GM12878 (cell line): ENCODE data around the gene GPC3. TPM values are rescaled to one million over a fixed set of nuclear protein-coding genes. Genes with fewer than 3 reads are reported as not detected.

Experiments
- ATAC-seq: fragments of 200-7000 bp; cut with Tn5 transposase; 3 replicates; pipeline ENCODE4 v1.9.1; 2020; ENCODE audit warnings: mild to moderate bottlenecking, moderate library complexity
- BruUV-seq: library from RNA; stranded (reverse); fragments of 400-500 nt; replicated peaks from 2 replicates; lab custom pipeline; 2021; lab: Mats Ljungman, UMichigan
- CTCF ChIA-PET: fragments of 300-600 bp; sonication (Branson Sonifier 250); formaldehyde crosslinking; extraction: SDS; loops from one replicate; lab custom pipeline; 2021; ENCODE audit warnings: inconsistent platforms; lab: Yijun Ruan, JAX
- POLR2A ChIA-PET: fragments of 350-600 bp; formaldehyde crosslinking; extraction: SDS; loops from one replicate; lab custom pipeline; 2021; ENCODE audit warnings: inconsistent platforms; lab: Charles Lee
- RAD21 ChIA-PET: fragments of 300-600 bp; sonication (Branson Sonifier 250); formaldehyde crosslinking; loops from one replicate; lab custom pipeline; 2023; ENCODE audit warnings: antibody characterized with exemption; ENCODE audit not compliant: unreplicated experiment; lab: Charles Lee
- SMC1A ChIA-PET: fragments of 300-600 bp; sonication (Branson Sonifier 250); formaldehyde crosslinking; loops from one replicate; lab custom pipeline; 2023; ENCODE audit not compliant: unreplicated experiment, uncharacterized antibody; lab: Charles Lee
- DNase-seq: peaks from one replicate; pipeline ENCODE4 v3.0.0-alpha.2; 2011; ENCODE audit warnings: low read depth, low spot score
- FAIRE-seq: peaks from 3 replicates; lab custom pipeline; 2011; peaks lifted over from hg19 to GRCh38; lab: Jason Lieb, UNC
- H2AFZ ChIP-seq: 2 replicates; pipeline ENCODE4 v1.6.0; 2011; ENCODE audit warnings: low read depth, low read length, control low read depth; ENCODE audit not compliant: control insufficient read depth
- H3K27ac ChIP-seq: 2 replicates; pipeline ENCODE4 v1.5.1; 2011; ENCODE audit warnings: control low read depth; ENCODE audit not compliant: control insufficient read depth, insufficient read depth
- H3K27me3 ChIP-seq, 2 experiments: replicated peaks in 1 of 2; 2 replicates each; pipeline versions ENCODE4 v1.6.0 to v1.6.1; 2011; ENCODE audit warnings: low read length in 1 of 2; ENCODE audit not compliant: control insufficient read depth in 2 of 2, insufficient read depth in 2 of 2
- H3K36me3 ChIP-seq, 2 experiments: 2 replicates each; pipeline ENCODE4 v1.5.1; 2011; ENCODE audit warnings: low read length in 1 of 2; ENCODE audit not compliant: control insufficient read depth in 2 of 2, insufficient read depth in 2 of 2
- H3K4me1 ChIP-seq: 2 replicates; pipeline ENCODE4 v1.6.1; 2011; ENCODE audit warnings: mild to moderate bottlenecking, low read length, moderate library complexity, mixed read lengths; ENCODE audit not compliant: control insufficient read depth, insufficient read depth
- H3K4me2 ChIP-seq: 2 replicates; pipeline ENCODE4 v1.6.0; 2011; ENCODE audit warnings: control low read depth; ENCODE audit not compliant: control insufficient read depth, insufficient read depth
- H3K4me3 ChIP-seq: fragments of 200-600 bp; sonication (generic); 2 replicates; pipeline ENCODE4 v1.5.1; 2016
- H3K79me2 ChIP-seq: 2 replicates; pipeline ENCODE4 v1.6.0; 2011; ENCODE audit warnings: low read length; ENCODE audit not compliant: control insufficient read depth, insufficient read depth
- H3K9ac ChIP-seq: 2 replicates; pipeline ENCODE4 v1.8.0; 2011; ENCODE audit warnings: low read length, control low read depth, mixed read lengths; ENCODE audit not compliant: control insufficient read depth, insufficient read depth
- H3K9me3 ChIP-seq: replicated peaks from 3 replicates; pipeline ENCODE4 v1.5.1; 2011; ENCODE audit warnings: mild to moderate bottlenecking, low read length; ENCODE audit not compliant: control insufficient read depth, insufficient read depth
- H4K20me1 ChIP-seq: 2 replicates; pipeline ENCODE4 v1.6.0; 2011; ENCODE audit not compliant: control insufficient read depth, insufficient read depth
- BCL3 ChIP-seq: IDR thresholded peaks from 2 replicates; pipeline ENCODE4 v1.6.1; 2011; ENCODE audit warnings: borderline replicate concordance, low read depth, mild to moderate bottlenecking, moderate library complexity, low read length; ENCODE audit not compliant: insufficient read depth, poor library complexity, severe bottlenecking
- BCLAF1 ChIP-seq: fragments of 450-650 bp; IDR thresholded peaks from 2 replicates; pipeline ENCODE4 v1.6.1; 2017; ENCODE audit warnings: antibody characterized with exemption, mild to moderate bottlenecking, moderate library complexity
- CBX3 ChIP-seq: fragments of 200-600 bp; sonication (generic); IDR thresholded peaks from 2 replicates; pipeline ENCODE4 v1.6.1; 2016; ENCODE audit warnings: low read depth, borderline replicate concordance
- PKNOX1 ChIP-seq: fragments of 450-650 bp; IDR thresholded peaks from 2 replicates; pipeline ENCODE4 v1.6.1; 2016; ENCODE audit warnings: mild to moderate bottlenecking
- RBBP5 ChIP-seq: fragments of 200-600 bp; sonication (generic); conservative IDR thresholded peaks from 2 replicates; pipeline ENCODE4 v1.6.1; 2016
- RELB ChIP-seq: fragments of 450-650 bp; IDR thresholded peaks from 2 replicates; pipeline ENCODE4 v1.6.1; 2017; ENCODE audit warnings: low read depth, mild to moderate bottlenecking, moderate library complexity
- ZNF217 ChIP-seq: fragments of 450-650 bp; IDR thresholded peaks from 2 replicates; pipeline ENCODE4 v1.6.1; 2017; ENCODE audit warnings: antibody characterized with exemption, mild to moderate bottlenecking
- ZNF274 ChIP-seq: IDR thresholded peaks from one replicate; pipeline ENCODE4 v1.8.0; 2011; ENCODE audit not compliant: insufficient read length, insufficient read depth
- WGBS: methylation state at CpG from one replicate; pipeline ENCODE4 v1.1.6; 2016; ENCODE audit warnings: low lambda C conversion rate; ENCODE audit not compliant: insufficient replicate concordance, insufficient coverage; ENCODE audit errors: missing lambda C conversion rate; 5-methylcytosine and 5-hydroxymethylcytosine counted together
- in situ Hi-C: fragments of 300-500 bp; cut with MboI; formaldehyde crosslinking; loops from 9 replicates; pipeline ENCODE4 v1.14.3; 2018; ENCODE audit warnings: mixed read lengths
- intact Hi-C: fragments of 100-400 bp; cut with micrococcal nuclease; formaldehyde crosslinking; loops from one replicate; pipeline ENCODE4 v1.14.2; 2022; ENCODE audit not compliant: unreplicated experiment
- polyA plus RNA-seq, 11 experiments: library from polyadenylated mRNA; depleted of rRNA in 4 of 11; unstranded in 6 of 11; stranded (reverse) in 5 of 11; fragments of >200 nt; fragmentation: Nextera tagmentation in 4 of 11; fragmentation: Illumina TruSeq in 1 of 11; extraction: Ambion mirVana in 4 of 11; extraction: Trizol in 1 of 11; gene quantifications; 1 replicate in 1 of 11; 2 replicates in 10 of 11; pipeline versions ENCODE4 v1.2.1 to v1.2.3, GENCODE V29; 2011 to 2016; ENCODE audit warnings: inconsistent platforms in 2 of 11, missing spikeins in 2 of 11, low read depth in 1 of 11
- total RNA-seq, 4 experiments: library from RNA; depleted of rRNA in 3 of 4; stranded (reverse); fragments of >200 nt in 3 of 4; fragmentation: Illumina TruSeq in 1 of 4; extraction: Trizol in 1 of 4; gene quantifications; 2 replicates each; pipeline versions ENCODE4 v1.2.1 to v1.2.3, GENCODE V29; 2013 to 2021

Gene GPC3
- total and polyA plus RNA-seq, 10 of the 15 experiments (the other 5 are each of a cell fraction or from before 2014, with no cell fraction given) = 0.09 to 0.82 TPM; not detected in 8

- no peak overlapping the region for H2AFZ ChIP-seq
- TF ChIP-seq BCL3 (no peak), ZNF274 (no peak), BCLAF1 (no peak), RBBP5 (no peak), ZNF217 (no peak), RELB (no peak), PKNOX1 (no peak), CBX3 (no peak)
- H3K4me2 ChIP-seq = no peak overlapping the region
- no TSS peak for BruUV-seq
- intact Hi-C loops (no loop called here), in situ Hi-C loops (no loop called here)
- no peak overlapping the region for H3K9ac ChIP-seq
- no peaks in the 10 kb centered on the region for H3K79me2 ChIP-seq
- RAD21 ChIA-PET = no interaction called here
- POLR2A ChIA-PET = no interaction called here
- SMC1A ChIA-PET = no interaction called here
- H3K27me3 ChIP-seq = no peaks in the 10 kb centered on the region; a peak in 1 of 4 replicates
- no peaks in the 10 kb centered on the region for H3K9me3 ChIP-seq
- no peaks in the 10 kb centered on the region for H3K4me1 ChIP-seq
- no peak for FAIRE-seq
- WGBS = 3% methylated on average over 4 of the region's 4 CpGs
- no peaks in the 10 kb centered on the region for H4K20me1 ChIP-seq
- no peak for ATAC-seq
- H3K27ac ChIP-seq = no peak overlapping the region
- H3K4me3 ChIP-seq = no peak overlapping the region
- no peak for DNase-seq
- no peaks in the 10 kb centered on the region for H3K36me3 ChIP-seq
- CTCF ChIA-PET = no interaction called here
Observed at GRCh38 chrX:133749370-133749769, 236.0 kb downstream of the GPC3 start.
